HEK293T (cell line): Measurements from ENCODE around the gene ZIC5.

Experiments used
- CTCF ChIA-PET: fragments of 350-600 bp; formaldehyde crosslinking; extraction: SDS; loops from one replicate; lab custom pipeline; 2021; ENCODE audit warnings: antibody characterized with exemption, inconsistent platforms; lab: Yijun Ruan, JAX
- POLR2A ChIA-PET: fragments of 350-600 bp; formaldehyde crosslinking; extraction: SDS; loops from one replicate; lab custom pipeline; 2020; ENCODE audit warnings: antibody characterized with exemption, inconsistent platforms; lab: Yijun Ruan, JAX
- DNase-seq: peaks from one replicate; pipeline ENCODE4 v3.0.0; 2012; ENCODE audit warnings: mixed read lengths; ENCODE audit errors: extremely low spot score
- ARNT ChIP-seq: fragments of 450-650 bp; IDR thresholded peaks from 2 replicates; pipeline ENCODE4 v1.6.1; 2017; ENCODE audit warnings: mild to moderate bottlenecking
- BHLHE40 ChIP-seq: fragments of 450-650 bp; IDR thresholded peaks from 2 replicates; pipeline ENCODE4 v1.6.1; 2016; ENCODE audit warnings: mild to moderate bottlenecking, moderate library complexity, borderline replicate concordance
- CTBP1 ChIP-seq: fragments of 450-650 bp; IDR thresholded peaks from 2 replicates; pipeline ENCODE4 v1.6.1; 2016; ENCODE audit warnings: borderline replicate concordance
- ELF4 ChIP-seq: fragments of 450-650 bp; IDR thresholded peaks from 2 replicates; pipeline ENCODE4 v1.6.1; 2017; ENCODE audit warnings: antibody characterized with exemption
- FOXA1 ChIP-seq: fragments of 450-650 bp; IDR thresholded peaks from 2 replicates; pipeline ENCODE4 v1.6.1; 2016; ENCODE audit warnings: mild to moderate bottlenecking
- FOXK2 ChIP-seq: fragments of 450-650 bp; IDR thresholded peaks from 2 replicates; pipeline ENCODE4 v1.6.1; 2016; ENCODE audit warnings: mild to moderate bottlenecking
- FOXM1 ChIP-seq: fragments of 450-650 bp; IDR thresholded peaks from 2 replicates; pipeline ENCODE4 v1.6.1; 2017; ENCODE audit warnings: mild to moderate bottlenecking, borderline replicate concordance
- HDGF ChIP-seq: fragments of 450-650 bp; IDR thresholded peaks from 2 replicates; pipeline ENCODE4 v1.6.1; 2017; ENCODE audit warnings: antibody characterized with exemption, borderline replicate concordance
- L3MBTL2 ChIP-seq: fragments of 450-650 bp; conservative IDR thresholded peaks from 2 replicates; pipeline ENCODE4 v1.6.1; 2016; ENCODE audit warnings: mild to moderate bottlenecking
- LEF1 ChIP-seq: fragments of 450-650 bp; IDR thresholded peaks from 2 replicates; pipeline ENCODE4 v1.6.1; 2017; ENCODE audit warnings: mild to moderate bottlenecking, borderline replicate concordance
- NFRKB ChIP-seq: fragments of 450-650 bp; IDR thresholded peaks from 2 replicates; pipeline ENCODE4 v1.6.1; 2016; ENCODE audit warnings: mild to moderate bottlenecking, moderate library complexity
- SP1 ChIP-seq: fragments of 450-650 bp; IDR thresholded peaks from 2 replicates; pipeline ENCODE4 v1.6.1; 2017
- SUZ12 ChIP-seq: fragments of 450-650 bp; IDR thresholded peaks from 2 replicates; pipeline ENCODE4 v1.6.1; 2016; ENCODE audit warnings: mild to moderate bottlenecking
- TARDBP ChIP-seq: fragments of 450-650 bp; IDR thresholded peaks from 2 replicates; pipeline ENCODE4 v1.6.1; 2016
- ZNF384 ChIP-seq: fragments of 450-650 bp; IDR thresholded peaks from 2 replicates; pipeline ENCODE4 v1.6.1; 2016
- TF ChIP-seq, protein P1 (sequence below): fragments of 450-650 bp; IDR thresholded peaks from 2 replicates; pipeline ENCODE4 v1.6.1; 2016

Gene ZIC5

DNA sequence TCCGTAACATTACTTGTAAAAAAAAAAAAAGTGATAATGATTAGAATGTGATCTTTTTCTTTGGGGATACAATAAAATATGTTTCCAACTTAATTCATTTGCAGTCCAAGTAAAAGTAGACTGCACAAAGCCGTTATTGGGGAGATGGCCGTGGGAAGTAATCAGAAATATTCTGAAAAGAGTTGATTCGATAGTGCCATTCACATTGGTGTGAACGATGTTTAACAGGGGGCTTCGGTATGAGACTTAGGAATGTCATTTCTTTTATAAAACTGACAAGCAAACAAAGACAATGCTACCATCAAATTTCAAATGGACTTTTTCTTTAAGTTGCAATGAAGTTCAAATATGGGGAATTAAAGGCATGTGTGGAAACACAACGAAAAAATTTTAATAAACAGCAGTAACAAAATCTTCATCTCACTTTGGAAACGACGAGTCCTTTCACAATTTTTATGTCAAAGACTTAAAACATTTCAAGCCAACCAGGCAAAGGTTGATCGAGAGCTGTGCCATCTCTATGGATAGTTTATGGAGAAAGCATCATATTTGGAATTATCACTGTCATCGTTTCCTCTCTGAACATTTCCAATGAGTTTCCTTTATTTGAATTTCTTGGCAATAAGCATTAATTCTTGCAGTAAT, 1.7 kb upstream of the ZIC5 start:
- CTCF ChIA-PET, result no interaction called here
- DNase-seq, result no peak
- POLR2A ChIA-PET, result interaction anchor here (0.8 to 1.6 kb wide), 5 partner anchors 14 to 420 kb away, joined by 3 to 5 read pairs (median 4); partner anchors contain the start of gene PCCA
- TF ChIP-seq FOXA1 (no peak), SP1 (no peak), SUZ12 (no peak), NFRKB (no peak), ZNF384 (no peak)
- TF ChIP-seq, protein P1, sequence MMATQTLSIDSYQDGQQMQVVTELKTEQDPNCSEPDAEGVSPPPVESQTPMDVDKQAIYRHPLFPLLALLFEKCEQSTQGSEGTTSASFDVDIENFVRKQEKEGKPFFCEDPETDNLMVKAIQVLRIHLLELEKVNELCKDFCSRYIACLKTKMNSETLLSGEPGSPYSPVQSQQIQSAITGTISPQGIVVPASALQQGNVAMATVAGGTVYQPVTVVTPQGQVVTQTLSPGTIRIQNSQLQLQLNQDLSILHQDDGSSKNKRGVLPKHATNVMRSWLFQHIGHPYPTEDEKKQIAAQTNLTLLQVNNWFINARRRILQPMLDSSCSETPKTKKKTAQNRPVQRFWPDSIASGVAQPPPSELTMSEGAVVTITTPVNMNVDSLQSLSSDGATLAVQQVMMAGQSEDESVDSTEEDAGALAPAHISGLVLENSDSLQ, result no peak

DNA sequence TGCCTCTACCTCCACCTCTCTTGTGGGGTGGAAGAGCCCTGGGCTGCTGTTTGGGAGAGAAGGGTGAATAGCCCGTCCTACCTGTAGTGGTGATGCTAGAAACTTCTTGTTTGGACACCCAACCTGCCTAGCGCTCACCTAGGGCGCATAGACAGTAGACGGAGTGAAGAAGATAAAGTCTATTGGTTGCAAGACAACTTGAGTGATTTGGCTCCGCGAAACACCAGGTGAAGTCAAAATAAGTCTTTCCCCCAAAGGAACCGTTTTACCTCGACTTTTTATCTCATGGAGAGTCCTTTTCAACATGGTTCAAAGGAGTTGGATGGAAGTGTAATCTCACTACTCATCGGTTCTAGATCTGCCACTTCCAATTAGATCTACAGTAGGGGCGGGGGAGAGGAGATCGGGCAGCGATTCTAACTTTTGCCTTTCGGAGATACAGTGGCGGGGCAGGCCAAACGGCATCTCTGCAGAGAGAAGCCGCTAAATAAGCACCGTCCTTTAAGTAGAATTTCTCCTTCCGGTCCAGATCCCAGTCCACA, 694 bp upstream of the ZIC5 start:
- ChIA-PET CTCF (no interaction called here), POLR2A (interaction anchor here (0.6 to 2.8 kb wide), 11 partner anchors 8 to 474 kb away, joined by 3 to 66 read pairs (median 4); partner anchors contain the start of gene ZIC2)
- DNase-seq, result no peak
- TF ChIP-seq FOXA1, result no peak
- no peak for TF ChIP-seq L3MBTL2
- TF ChIP-seq LEF1, result no peak
- TF ChIP-seq ELF4, result no peak
- no peak for TF ChIP-seq ARNT
- TF ChIP-seq FOXM1, result no peak
- TF ChIP-seq FOXK2, result no peak
- no peak for TF ChIP-seq ZNF384
- no peak for TF ChIP-seq NFRKB
- no peak for TF ChIP-seq TARDBP
- TF ChIP-seq HDGF, result no peak
- TF ChIP-seq SUZ12, result no peak
- no peak for TF ChIP-seq CTBP1

DNA sequence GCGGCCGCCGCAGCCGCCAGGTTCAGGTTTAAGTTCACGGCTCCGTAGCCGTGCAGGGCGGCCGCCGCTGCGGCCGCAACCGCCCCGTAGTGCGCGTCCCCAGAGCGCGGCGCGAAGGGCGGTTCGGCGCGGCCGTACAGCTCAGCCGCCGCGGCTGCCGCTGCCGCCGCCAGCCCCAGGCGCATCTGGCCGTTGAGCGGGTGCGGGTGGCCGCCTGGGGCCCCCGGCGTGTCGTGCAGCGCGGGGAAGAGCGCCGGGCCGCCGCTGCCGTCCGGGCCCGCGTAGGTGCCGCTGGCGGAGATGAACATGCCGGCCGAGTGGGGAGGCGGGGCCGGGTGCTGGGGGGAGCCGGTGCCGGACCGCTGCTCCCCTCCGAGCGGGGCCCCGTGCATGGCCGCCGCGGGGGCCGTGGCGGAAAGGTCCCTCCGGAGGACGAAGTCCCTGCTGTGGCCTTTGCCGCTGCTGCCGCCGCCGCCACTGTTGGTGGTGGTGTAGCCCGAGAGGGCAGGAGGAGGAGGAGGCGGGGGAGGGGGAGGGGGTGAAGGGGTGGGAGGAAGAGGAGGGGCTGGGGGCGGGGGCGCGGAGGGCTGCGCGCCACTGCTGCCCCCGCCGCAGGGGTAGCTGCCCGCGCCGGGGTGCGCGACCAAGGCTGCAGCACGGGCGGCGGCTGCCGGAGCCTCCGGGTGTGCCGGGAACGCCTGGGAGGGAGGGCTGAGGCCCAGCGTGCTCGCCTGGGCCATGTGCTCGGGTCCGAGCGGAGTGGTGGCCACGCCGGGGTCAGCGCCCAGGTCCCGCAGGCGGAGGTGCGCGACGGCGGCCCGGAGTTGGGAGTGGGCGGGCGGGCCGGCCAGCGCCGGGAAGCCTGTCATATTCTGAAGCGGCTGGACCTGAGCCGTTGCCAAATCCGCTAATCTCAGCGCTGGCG, 654 bp downstream of the ZIC5 start:
- ChIA-PET POLR2A (interaction anchor here (0.8 to 2.8 kb wide), 19 partner anchors 10 to 472 kb away, joined by 3 to 66 read pairs (median 4); partner anchors contain the start of genes CLYBL, PCCA and ZIC2), CTCF (interaction anchor here (1.3 kb wide), 1 partner anchor 55 kb away, joined by 3 read pairs; no protein-coding TSS in a partner anchor)
- TF ChIP-seq ARNT (peak; percentile 27; the same call in 1 of the 2 replicates), LEF1 (peak; percentile 52; the same call in 1 of the 2 replicates), FOXK2 (no peak), FOXM1 (peak; percentile 64; the same call in 1 of the 2 replicates), ZNF384 (no peak)
- peak; percentile 45 for DNase-seq

DNA sequence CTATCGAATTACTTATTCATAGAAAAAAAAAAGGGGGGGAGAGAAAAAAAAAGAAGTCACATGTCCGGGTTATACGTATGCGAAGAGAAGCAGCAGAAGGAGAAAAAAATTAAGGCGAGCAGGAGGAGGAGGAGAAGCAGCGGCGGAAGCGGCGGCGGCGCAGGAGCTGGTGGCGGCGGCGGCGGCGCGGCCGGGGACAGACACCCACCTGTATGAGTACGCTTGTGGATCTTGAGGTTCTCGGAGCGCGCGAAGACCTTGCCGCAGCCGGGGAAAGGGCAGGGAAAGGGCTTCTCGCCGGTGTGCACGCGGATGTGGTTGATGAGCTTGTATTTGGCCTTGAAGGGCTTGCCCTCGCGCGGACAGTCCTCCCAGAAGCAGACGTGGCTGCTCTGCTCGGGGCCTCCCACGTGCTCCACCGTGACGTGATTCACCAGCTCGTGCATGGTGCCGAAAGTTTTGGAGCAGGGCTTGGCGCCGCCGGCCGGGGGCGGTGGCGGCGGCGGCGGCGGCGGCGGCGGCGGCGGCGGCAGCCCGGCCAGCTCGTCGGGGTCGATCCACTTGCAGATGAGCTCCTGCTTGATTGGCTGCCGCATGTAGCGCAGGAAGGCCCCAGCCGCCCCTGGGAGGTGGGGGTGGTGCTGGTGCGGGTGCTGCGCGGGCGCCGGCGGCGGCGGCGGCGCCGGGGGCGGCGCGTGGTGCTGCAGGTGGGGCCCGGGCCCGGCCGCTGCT, 1.5 kb downstream of the ZIC5 start:
- DNase-seq, result peak; percentile 62
- ChIA-PET CTCF (interaction anchor here (0.5 to 1.3 kb wide), 3 partner anchors 11 to 56 kb away, joined by 3 read pairs; partner anchors contain the start of gene ZIC2), POLR2A (interaction anchor here (0.6 to 2.8 kb wide), 16 partner anchors 9 to 364 kb away, joined by 3 to 66 read pairs (median 5); partner anchors contain the start of genes CLYBL, PCCA and ZIC2)
- TF ChIP-seq L3MBTL2, result peak; percentile 67
- TF ChIP-seq BHLHE40, result no peak
- TF ChIP-seq ZNF384, result 0 out of 2 replicates have a peak, but pooled peaks have one; percentile 46
- TF ChIP-seq HDGF, result no peak
- no peak for TF ChIP-seq FOXA1
- TF ChIP-seq SP1, result no peak

DNA sequence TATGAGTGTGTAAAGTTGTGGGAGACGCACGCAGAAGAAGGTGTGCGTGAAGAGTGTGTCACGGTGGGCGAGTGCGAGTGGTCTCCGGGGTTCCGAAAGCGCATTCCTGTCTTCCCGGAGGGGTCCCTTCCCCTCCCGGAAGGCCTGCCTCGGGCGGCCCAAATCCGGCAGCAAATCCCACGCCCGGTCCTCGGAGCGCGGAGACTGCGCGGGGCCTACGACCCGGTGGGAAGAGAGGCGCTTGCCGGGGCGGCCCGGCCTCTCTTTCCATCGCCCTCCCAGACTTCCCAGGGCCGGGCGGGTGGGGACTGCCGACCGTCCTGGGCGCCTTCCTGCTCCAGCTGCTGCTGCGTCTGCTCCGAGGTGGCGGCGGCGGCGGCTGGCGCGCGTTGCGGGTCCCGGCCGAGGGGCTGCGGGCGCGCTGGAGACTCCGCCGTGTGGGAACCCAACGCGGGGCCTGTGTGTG, 2.1 kb downstream of the ZIC5 start:
- TF ChIP-seq FOXM1, result no peak
- no peak for TF ChIP-seq ELF4
- no peak for TF ChIP-seq LEF1
- no peak for TF ChIP-seq TARDBP
- no peak for TF ChIP-seq FOXA1
- TF ChIP-seq, protein P1, result no peak
- no peak for TF ChIP-seq ZNF384
- no peak for TF ChIP-seq SP1
- TF ChIP-seq FOXK2, result no peak
- TF ChIP-seq NFRKB, result no peak
- TF ChIP-seq L3MBTL2, result no peak
- no peak for TF ChIP-seq ARNT
- no peak for TF ChIP-seq CTBP1
- no peak for TF ChIP-seq SUZ12
- TF ChIP-seq HDGF, result no peak
- TF ChIP-seq BHLHE40, result no peak
- ChIA-PET POLR2A (interaction anchor here (0.8 to 2.8 kb wide), 4 partner anchors 11 to 53 kb away, joined by 3 to 66 read pairs (median 18); partner anchors contain the start of gene ZIC2), CTCF (interaction anchor here (0.7 to 1.3 kb wide), 2 partner anchors 53 to 56 kb away, joined by 3 read pairs; no protein-coding TSS in a partner anchor)
- no peak for DNase-seq
